ENCODE measurements around the gene ZNF275.

Gene ZNF275

GRCh38 chrX:153365670-153366069, 31.7 kb downstream of the ZNF275 start:
- no peak for DNase-seq (ENCODE audit: extremely low read depth, low read depth)
- TF ChIP-seq CTCF (IDR thresholded peaks at IDR 0.05; ENCODE audit: low read depth, low read length): no peak

- no peak for DNase-seq (ENCODE audit: extremely low read depth, low read depth)
- TF ChIP-seq CTCF (IDR thresholded peaks at IDR 0.05; ENCODE audit: low read depth, low read length): no peak
Observed at GRCh38 chrX:153366119-153366518, 32.2 kb downstream of the ZNF275 start.

GRCh38 chrX:153366878-153367538, 33.1 kb downstream of the ZNF275 start:
- no peak for TF ChIP-seq CTCF (IDR thresholded peaks at IDR 0.05; ENCODE audit: low read depth, low read length)
- DNase-seq (ENCODE audit: extremely low read depth, low read depth): no peak

- DNase-seq (ENCODE audit: extremely low read depth, low read depth): no peak
- no peak for TF ChIP-seq CTCF (IDR thresholded peaks at IDR 0.05; ENCODE audit: low read depth, low read length)
Observed at GRCh38 chrX:153370293-153371055, 36.5 kb downstream of the ZNF275 start.

- DNase-seq (ENCODE audit: extremely low read depth, low read depth): no peak
- no peak for TF ChIP-seq CTCF (IDR thresholded peaks at IDR 0.05; ENCODE audit: low read depth, low read length)
Observed at GRCh38 chrX:153371256-153371655, 37.3 kb downstream of the ZNF275 start.

- DNase-seq (ENCODE audit: extremely low read depth, low read depth): no peak
- no peak for TF ChIP-seq CTCF (IDR thresholded peaks at IDR 0.05; ENCODE audit: low read depth, low read length)
Observed at GRCh38 chrX:153372949-153373348, 39.0 kb downstream of the ZNF275 start.

GRCh38 chrX:153374426-153374825, 40.5 kb downstream of the ZNF275 start:
- TF ChIP-seq CTCF (IDR thresholded peaks at IDR 0.05; ENCODE audit: low read depth, low read length): no peak
- DNase-seq (ENCODE audit: extremely low read depth, low read depth): no peak

Data from AG09319 (cell line).